ENCODE results near the gene NXT1.

Gene NXT1

GRCh38 chr20:23318347-23318746, 32.2 kb upstream of the NXT1 start:
- Histone ChIP-seq H3K4ac (ENCODE audit: low read depth, low read length) (no peak overlapping the region), H3K23ac (ENCODE audit: low read length) (no peak overlapping the region), H2BK15ac (replicated peaks; ENCODE audit: low read depth) (no peak overlapping the region), H4K5ac (ENCODE audit: low read length) (no peak overlapping the region), H3K79me2 (ENCODE audit: control insufficient read depth, insufficient read depth, low read length) (no peaks in the 10 kb centered on the region), H2BK120ac (ENCODE audit: low read depth, low read length) (no peak overlapping the region), H2BK5ac (ENCODE audit: low read length) (no peak overlapping the region), H3K56ac (ENCODE audit: low read length) (no peak overlapping the region), H3K79me1 (ENCODE audit: low read length) (no peaks in the 10 kb centered on the region), H3K36me3 (ENCODE audit: control insufficient read depth, insufficient read depth, low read length) (no peaks in the 10 kb centered on the region), H3K4me2 (ENCODE audit: low read length) (no peak overlapping the region), H3K18ac (ENCODE audit: low read length) (no peak overlapping the region), H3K4me1 (ENCODE audit: control insufficient read depth, low read depth, low read length) (no peaks in the 10 kb centered on the region), H2AK5ac (ENCODE audit: low read length) (no peak overlapping the region), H3K27me3 (ENCODE audit: insufficient read depth, low read length, poor library complexity) (no peaks in the 10 kb centered on the region), H4K8ac (ENCODE audit: low read depth, low read length) (no peak overlapping the region), H3K9ac (ENCODE audit: low read length) (no peak overlapping the region), H3K4me3 (ENCODE audit: low read length) (no peak overlapping the region), H3K27ac (ENCODE audit: low read depth, low read length) (no peak overlapping the region)
- DNase-seq: no peak
- WGBS (ENCODE audit: extremely low coverage, insufficient coverage, low lambda C conversion rate): no CpG with 5 or more reads among the region's 5 CpGs

DNA sequence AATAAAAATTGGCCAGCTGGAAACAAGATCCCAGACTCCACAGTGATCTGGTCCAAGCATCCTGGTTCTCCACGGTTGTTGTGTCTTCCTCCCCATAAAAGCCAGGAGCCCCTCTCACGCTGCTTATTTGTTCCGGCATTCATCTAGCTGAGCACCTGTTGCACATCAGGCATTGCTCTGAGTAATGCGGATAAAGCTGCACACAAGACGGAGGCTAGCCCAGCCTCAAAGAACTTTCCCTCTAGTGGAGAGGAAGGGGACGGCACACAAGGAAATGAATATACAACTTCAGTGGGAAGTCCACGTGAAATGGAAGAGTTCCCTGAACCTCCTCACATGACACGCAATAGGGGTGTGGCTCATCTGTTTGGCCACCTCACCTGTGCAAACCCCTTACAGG, 30.3 kb upstream of the NXT1 start:
- no peak overlapping the region for H3K18ac ChIP-seq (ENCODE audit: low read length)
- DNase-seq: no peak
- whole genome bisulfite sequencing (ENCODE audit: extremely low coverage, insufficient coverage, low lambda C conversion rate): no CpG with 5 or more reads among the region's 8 CpGs

GRCh38 chr20:23325107-23325506, 25.5 kb upstream of the NXT1 start:
- Histone ChIP-seq H3K27me3 (ENCODE audit: insufficient read depth, low read length, poor library complexity) (no peaks in the 10 kb centered on the region), H3K4me2 (ENCODE audit: low read length) (no peak overlapping the region), H3K79me1 (ENCODE audit: low read length) (no peaks in the 10 kb centered on the region), H3K56ac (ENCODE audit: low read length) (no peak overlapping the region), H2BK5ac (ENCODE audit: low read length) (no peak overlapping the region), H3K4me1 (ENCODE audit: control insufficient read depth, low read depth, low read length) (peaks cover 3% of the 10 kb centered on the region), H3K18ac (ENCODE audit: low read length) (no peak overlapping the region), H3K9ac (ENCODE audit: low read length) (no peak overlapping the region), H3K79me2 (ENCODE audit: control insufficient read depth, insufficient read depth, low read length) (no peaks in the 10 kb centered on the region), H2BK15ac (replicated peaks; ENCODE audit: low read depth) (no peak overlapping the region), H3K4me3 (ENCODE audit: low read length) (no peak overlapping the region), H2BK120ac (ENCODE audit: low read depth, low read length) (no peak overlapping the region), H3K36me3 (ENCODE audit: control insufficient read depth, insufficient read depth, low read length) (no peaks in the 10 kb centered on the region), H2AK5ac (ENCODE audit: low read length) (no peak overlapping the region), H4K5ac (ENCODE audit: low read length) (no peak overlapping the region), H3K27ac (ENCODE audit: low read depth, low read length) (no peak overlapping the region), H4K8ac (ENCODE audit: low read depth, low read length) (no peak overlapping the region), H3K4ac (ENCODE audit: low read depth, low read length) (no peak overlapping the region), H3K23ac (ENCODE audit: low read length) (no peak overlapping the region)
- peak; percentile 63 for DNase-seq
- WGBS (ENCODE audit: extremely low coverage, insufficient coverage, low lambda C conversion rate): no CpG with 5 or more reads among the region's 3 CpGs

More for the DNA sequence above, 30.3 kb upstream of the NXT1 start:
- Histone ChIP-seq H2AK5ac (ENCODE audit: low read length) (no peak overlapping the region), H3K36me3 (ENCODE audit: control insufficient read depth, insufficient read depth, low read length) (no peaks in the 10 kb centered on the region), H2BK120ac (ENCODE audit: low read depth, low read length) (no peak overlapping the region), H3K4me2 (ENCODE audit: low read length) (no peak overlapping the region), H3K27me3 (ENCODE audit: insufficient read depth, low read length, poor library complexity) (no peaks in the 10 kb centered on the region), H2BK15ac (replicated peaks; ENCODE audit: low read depth) (no peak overlapping the region), H3K4me1 (ENCODE audit: control insufficient read depth, low read depth, low read length) (peaks cover 3% of the 10 kb centered on the region), H2BK5ac (ENCODE audit: low read length) (no peak overlapping the region), H3K23ac (ENCODE audit: low read length) (no peak overlapping the region), H3K27ac (ENCODE audit: low read depth, low read length) (no peak overlapping the region), H3K79me1 (ENCODE audit: low read length) (no peaks in the 10 kb centered on the region), H3K79me2 (ENCODE audit: control insufficient read depth, insufficient read depth, low read length) (no peaks in the 10 kb centered on the region), H3K4ac (ENCODE audit: low read depth, low read length) (no peak overlapping the region), H3K9ac (ENCODE audit: low read length) (no peak overlapping the region), H4K8ac (ENCODE audit: low read depth, low read length) (no peak overlapping the region), H3K56ac (ENCODE audit: low read length) (no peak overlapping the region), H3K4me3 (ENCODE audit: low read length) (no peak overlapping the region), H4K5ac (ENCODE audit: low read length) (no peak overlapping the region)

- DNase-seq: no peak
Measured at GRCh38 chr20:23326774-23327173, 23.8 kb upstream of the NXT1 start.

DNA sequence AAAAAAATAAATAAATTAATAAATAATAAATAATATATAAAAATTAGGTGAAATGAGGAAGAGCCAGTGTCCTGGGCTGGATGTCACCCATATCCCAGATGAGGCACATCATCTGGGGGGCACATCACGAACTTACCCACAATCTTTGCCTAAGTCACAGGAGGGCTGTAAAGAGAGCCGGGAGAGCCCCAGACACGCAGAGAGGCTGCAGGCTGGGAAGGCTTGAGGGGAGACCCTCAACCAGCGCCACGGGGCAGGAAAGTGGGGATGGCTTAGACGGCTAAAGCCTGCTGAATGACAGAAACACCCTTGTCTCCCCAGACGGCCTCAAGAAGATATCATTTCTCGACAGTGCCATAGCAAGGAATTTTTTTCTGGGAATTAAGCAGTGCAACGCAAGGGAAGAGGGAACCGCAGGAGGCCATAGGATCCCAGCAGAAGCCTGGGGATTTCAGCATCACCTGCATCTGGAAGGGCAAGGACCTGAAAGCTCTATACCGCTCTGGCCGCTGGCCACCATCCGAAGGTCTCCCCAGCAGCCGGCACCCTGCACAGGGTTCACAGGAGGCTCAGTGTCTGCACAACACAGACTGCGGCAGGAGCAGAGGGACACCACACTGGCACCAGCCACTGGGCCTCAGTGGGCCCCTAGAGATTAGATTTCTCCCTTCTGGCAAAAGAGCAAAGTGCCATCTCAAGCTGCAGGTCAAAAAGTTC, 22.8 kb upstream of the NXT1 start:
- Histone ChIP-seq H3K23ac (ENCODE audit: low read length) (no peak overlapping the region), H2BK120ac (ENCODE audit: low read depth, low read length) (no peak overlapping the region)
- no CpG with 5 or more reads among the region's 15 CpGs for WGBS (ENCODE audit: extremely low coverage, insufficient coverage, low lambda C conversion rate)

More at GRCh38 chr20:23326774-23327173, 23.8 kb upstream of the NXT1 start:
- Histone ChIP-seq H3K4ac (ENCODE audit: low read depth, low read length) (no peak overlapping the region), H2BK120ac (ENCODE audit: low read depth, low read length) (no peak overlapping the region), H2BK5ac (ENCODE audit: low read length) (no peak overlapping the region), H4K8ac (ENCODE audit: low read depth, low read length) (no peak overlapping the region), H3K27ac (ENCODE audit: low read depth, low read length) (no peak overlapping the region), H3K4me1 (ENCODE audit: control insufficient read depth, low read depth, low read length) (peaks cover 3% of the 10 kb centered on the region), H3K4me2 (ENCODE audit: low read length) (no peak overlapping the region), H3K4me3 (ENCODE audit: low read length) (no peak overlapping the region), H3K18ac (ENCODE audit: low read length) (no peak overlapping the region), H3K9ac (ENCODE audit: low read length) (no peak overlapping the region), H3K56ac (ENCODE audit: low read length) (no peak overlapping the region), H3K27me3 (ENCODE audit: insufficient read depth, low read length, poor library complexity) (no peaks in the 10 kb centered on the region), H3K79me1 (ENCODE audit: low read length) (no peaks in the 10 kb centered on the region), H4K5ac (ENCODE audit: low read length) (no peak overlapping the region), H3K23ac (ENCODE audit: low read length) (no peak overlapping the region), H3K36me3 (ENCODE audit: control insufficient read depth, insufficient read depth, low read length) (no peaks in the 10 kb centered on the region), H3K79me2 (ENCODE audit: control insufficient read depth, insufficient read depth, low read length) (no peaks in the 10 kb centered on the region), H2BK15ac (replicated peaks; ENCODE audit: low read depth) (no peak overlapping the region), H2AK5ac (ENCODE audit: low read length) (no peak overlapping the region)
- WGBS (ENCODE audit: extremely low coverage, insufficient coverage, low lambda C conversion rate): no CpG with 5 or more reads among the region's 8 CpGs

More for the DNA sequence above, 22.8 kb upstream of the NXT1 start:
- Histone ChIP-seq H2AK5ac (ENCODE audit: low read length) (no peak overlapping the region), H4K8ac (ENCODE audit: low read depth, low read length) (no peak overlapping the region), H3K4me2 (ENCODE audit: low read length) (no peak overlapping the region), H3K27me3 (ENCODE audit: insufficient read depth, low read length, poor library complexity) (no peaks in the 10 kb centered on the region), H4K5ac (ENCODE audit: low read length) (no peak overlapping the region), H3K4me3 (ENCODE audit: low read length) (no peak overlapping the region), H3K79me2 (ENCODE audit: control insufficient read depth, insufficient read depth, low read length) (no peaks in the 10 kb centered on the region), H3K4me1 (ENCODE audit: control insufficient read depth, low read depth, low read length) (peaks cover 3% of the 10 kb centered on the region), H3K4ac (ENCODE audit: low read depth, low read length) (no peak overlapping the region), H3K9ac (ENCODE audit: low read length) (no peak overlapping the region), H2BK5ac (ENCODE audit: low read length) (no peak overlapping the region), H3K27ac (ENCODE audit: low read depth, low read length) (no peak overlapping the region), H3K36me3 (ENCODE audit: control insufficient read depth, insufficient read depth, low read length) (no peaks in the 10 kb centered on the region), H3K56ac (ENCODE audit: low read length) (no peak overlapping the region), H3K18ac (ENCODE audit: low read length) (no peak overlapping the region), H2BK15ac (replicated peaks; ENCODE audit: low read depth) (no peak overlapping the region), H3K79me1 (ENCODE audit: low read length) (no peaks in the 10 kb centered on the region)
- no peak for DNase-seq

All from mesendoderm (in vitro differentiated cells).